GM20431 (cell line): ENCODE results near the gene CNGA1.

Source experiments
- in situ Hi-C: fragments of 300-500 bp; cut with MseI, MboI; formaldehyde crosslinking; loops from one replicate; pipeline ENCODE4 v1.15.0; 2020; ENCODE audit warnings: low sequenced_read_pairs; ENCODE audit not compliant: unreplicated experiment

CNGA1 gene

GRCh38 chr4:47914220-47914925 is 102.1 kb downstream of the CNGA1 start, which contains the start of gene NFXL1:
Gene NFXL1 (minus strand): TSS chr4:47914583. CDS start chr4:47914203, 380 bp downstream.
- in situ Hi-C loops = no loop called here

DNA sequence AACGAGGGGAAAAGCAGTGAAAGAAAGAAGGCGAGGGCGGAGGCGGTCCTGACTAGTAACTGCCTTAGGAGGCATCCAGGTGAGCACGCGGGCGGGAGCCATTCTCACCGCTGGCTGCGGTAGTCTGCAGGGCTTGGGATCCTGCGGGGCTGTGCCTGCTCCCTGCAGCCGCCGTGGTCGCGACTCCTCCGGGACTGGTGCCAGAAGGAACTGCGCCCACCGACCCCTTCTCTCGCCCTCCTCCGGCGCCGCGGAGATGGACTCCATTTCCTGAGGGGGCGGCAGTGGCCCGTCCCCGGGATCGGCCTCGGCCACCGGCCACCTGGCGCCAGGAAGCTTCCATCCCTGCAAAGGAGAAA is 102.6 kb downstream of the CNGA1 start:
- in situ Hi-C loops = no loop called here

DNA sequence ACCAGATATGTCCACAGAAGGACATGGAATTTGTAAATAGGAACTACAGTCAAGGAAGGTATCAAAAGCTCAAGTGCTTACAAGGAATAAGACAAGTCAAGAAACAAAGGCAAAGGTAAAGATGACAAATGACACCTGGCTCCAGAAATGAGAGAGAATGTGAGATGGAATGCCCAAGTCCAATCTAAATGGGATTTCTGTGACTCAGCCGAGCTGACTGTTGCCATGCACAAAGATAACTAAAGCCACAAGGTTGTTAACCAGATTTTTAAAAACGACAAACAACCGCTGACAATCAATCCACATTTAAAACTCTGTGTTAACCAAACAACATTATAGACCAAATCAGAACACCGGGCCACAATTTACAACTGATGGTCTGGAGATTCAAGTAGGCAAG is 103.2 kb downstream of the CNGA1 start:
- in situ Hi-C loops = no loop called here

DNA sequence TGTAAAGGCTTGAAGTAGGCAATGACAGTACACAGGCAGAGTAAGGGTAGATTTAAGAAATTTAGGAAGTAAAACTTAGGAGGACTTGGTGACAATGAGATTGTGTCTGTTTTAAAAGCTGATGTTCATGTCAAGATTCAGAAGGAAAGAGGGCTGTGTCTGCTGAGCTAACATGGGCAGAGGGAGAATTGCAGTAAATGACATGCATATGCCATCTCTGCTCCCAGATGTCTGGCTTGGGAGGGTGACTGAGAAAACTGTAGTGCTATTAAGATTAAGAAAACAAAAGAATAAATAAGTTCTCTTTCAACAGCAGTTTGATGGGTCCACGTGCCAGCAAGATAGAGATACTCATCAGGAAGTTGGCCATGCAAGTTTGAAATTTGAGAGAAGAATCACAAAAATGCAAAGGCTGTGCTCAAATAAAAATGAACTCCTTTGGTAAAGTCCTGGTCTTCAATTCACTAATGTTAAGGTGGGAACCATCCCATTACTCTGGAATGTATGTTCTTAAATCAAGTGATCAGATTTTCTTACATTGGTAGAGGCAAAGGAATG is 109.3 kb downstream of the CNGA1 start:
- in situ Hi-C loops = no loop called here

DNA sequence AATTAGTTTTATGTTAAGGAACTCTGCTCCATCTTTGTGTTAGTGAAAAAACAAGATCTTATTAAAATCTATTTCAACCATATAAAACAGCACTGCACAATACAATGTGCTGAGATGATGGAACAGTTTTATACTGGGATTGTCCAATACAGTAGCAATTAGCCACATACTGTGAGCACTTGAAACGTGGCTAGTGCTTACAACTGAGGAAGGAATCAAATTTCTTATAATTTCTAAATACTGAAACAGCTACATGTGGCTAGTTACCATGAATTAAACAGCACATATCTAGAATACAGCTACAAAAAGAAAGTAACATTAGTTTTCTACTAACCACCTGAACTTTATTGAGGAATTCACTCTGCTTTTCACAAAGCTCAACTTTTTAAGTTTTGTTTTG is 116.8 kb downstream of the CNGA1 start:
- in situ Hi-C loops = no loop called here

- in situ Hi-C loops = no loop called here
These were observed 124.6 kb downstream of the CNGA1 start for GRCh38 chr4:47891928-47892327.
